Vagina (tissue), 2 donors: ENCODE measurements around the gene REC8. TPM values are rescaled to one million over a fixed set of nuclear protein-coding genes. Genes with fewer than 3 reads are reported as not detected.

Source experiments
- DNase-seq, 2 donors: peaks; one replicate each; pipeline ENCODE4 v3.0.0-alpha.2; 2017; ENCODE audit errors: extremely low spot score in 2 of 2
- H3K27ac ChIP-seq: fragments of 200-600 bp; sonication (generic); one replicate; pipeline ENCODE4 v1.5.1; 2019
- H3K27me3 ChIP-seq: fragments of 200-600 bp; sonication (generic); one replicate; pipeline ENCODE4 v1.5.1; 2019
- H3K36me3 ChIP-seq, 2 donors: fragments of 200-600 bp; sonication (generic); one replicate each; pipeline ENCODE4 v1.5.1; 2017 to 2019
- H3K4me1 ChIP-seq: fragments of 200-600 bp; sonication (generic); one replicate; pipeline ENCODE4 v1.5.1; 2019
- H3K4me3 ChIP-seq, 2 donors: fragments of 200-600 bp; sonication (generic); 1 replicate in 1 of 2; 2 replicates in 1 of 2; pipeline ENCODE4 v1.5.1; 2016 to 2019
- H3K9me3 ChIP-seq: fragments of 200-600 bp; sonication (generic); one replicate; pipeline ENCODE4 v1.5.1; 2019
- CTCF ChIP-seq, 3 experiments: fragments of 450-650 bp in 2 of 3; fragments of 200-600 bp in 1 of 3; sonication (generic) in 1 of 3; IDR thresholded peaks; one replicate each; pipeline ENCODE4 v1.5.1; 2017 to 2019; ENCODE audit warnings: antibody characterized with exemption in 3 of 3, mild to moderate bottlenecking in 2 of 3, moderate library complexity in 2 of 3
- POLR2A ChIP-seq, 2 donors: fragments of 450-650 bp; IDR thresholded peaks; one replicate each; pipeline ENCODE4 v1.6.1; 2017; ENCODE audit warnings: antibody characterized with exemption in 2 of 2, mild to moderate bottlenecking in 2 of 2, moderate library complexity in 2 of 2
- POLR2AphosphoS5 ChIP-seq, 2 donors: sonication (generic); formaldehyde crosslinking; IDR thresholded peaks; one replicate each; pipeline ENCODE4 v1.9.0; 2017; ENCODE audit warnings: antibody characterized with exemption in 2 of 2, mild to moderate bottlenecking in 2 of 2, low read depth in 1 of 2; ENCODE audit not compliant: insufficient read depth in 1 of 2
- intact Hi-C: fragments of 100-400 bp; cut with DNase I; formaldehyde crosslinking; loops from one replicate; pipeline ENCODE4 v1.15.1; 2023
- total RNA-seq: library from RNA; depleted of rRNA; stranded (reverse); fragments of >200 nt; gene quantifications from one replicate; pipeline ENCODE4 v1.2.3, GENCODE V29; 2016

REC8 gene
- total RNA-seq, 1 donor from 2014 or later, result 5.9 TPM

- peak overlapping the region in 1 of 2 donors; percentile 58 for H3K4me3 ChIP-seq
- TF ChIP-seq POLR2AphosphoS5 (IDR thresholded peaks at IDR 0.05; ENCODE audit: insufficient read depth in 1 of 2, low read depth in 1 of 2) (no peak), CTCF (IDR thresholded peaks at IDR 0.05) (no peak)
- intact Hi-C loops, result no loop called here
- no peaks in the 10 kb centered on the region for H3K9me3 ChIP-seq
- H3K36me3 ChIP-seq, result peaks cover 0 to 59% of the 10 kb centered on the region in 2 donors
- H3K27me3 ChIP-seq, result no peaks in the 10 kb centered on the region
- no peak for DNase-seq
- peaks cover 38% of the 10 kb centered on the region for H3K4me1 ChIP-seq
- H3K27ac ChIP-seq, result peak overlapping the region; percentile 95
Measured at GRCh38 chr14:24160499-24160849, 11.4 kb upstream of the REC8 start.

- Histone ChIP-seq H3K4me3 (peak within 1 kb of the TSS; percentile 58), H3K4me1 (peaks cover 38% of the 10 kb centered on the region), H3K27ac (peak within 1 kb of the TSS; percentile 95), H3K9me3 (no peaks in the 10 kb centered on the region), H3K36me3 (peaks cover 0 to 59% of the 10 kb centered on the region in 2 donors), H3K27me3 (no peaks in the 10 kb centered on the region)
- peak in 1 of 2 donors; percentile 97 for DNase-seq
- intact Hi-C loops, result no loop called here
- TF ChIP-seq POLR2A (IDR thresholded peaks at IDR 0.05) (peak in 1 of 2 donors; percentile 40), POLR2AphosphoS5 (IDR thresholded peaks at IDR 0.05; ENCODE audit: insufficient read depth in 1 of 2, low read depth in 1 of 2) (peak; percentile 91 to 98), CTCF (IDR thresholded peaks at IDR 0.05) (peak; percentile 82 to 98 (median 88))
Measured at GRCh38 chr14:24160850-24161804, 10.8 kb upstream of the REC8 start, which contains the start of gene IRF9. Gene IRF9 (plus strand): TSS chr14:24161265. CDS start chr14:24162145, 880 bp downstream.

- H3K9me3 ChIP-seq, result no peaks in the 10 kb centered on the region
- TF ChIP-seq CTCF (IDR thresholded peaks at IDR 0.05) (no peak), POLR2A (IDR thresholded peaks at IDR 0.05) (no peak)
- intact Hi-C loops, result no loop called here
- no peak for DNase-seq
- H3K36me3 ChIP-seq, result peaks cover 0 to 60% of the 10 kb centered on the region in 2 donors
- peak overlapping the region; percentile 95 for H3K27ac ChIP-seq
- no peaks in the 10 kb centered on the region for H3K27me3 ChIP-seq
- peak overlapping the region; percentile 58 for H3K4me3 ChIP-seq
- peaks cover 38% of the 10 kb centered on the region for H3K4me1 ChIP-seq
Measured at GRCh38 chr14:24162093-24162492, 9.8 kb upstream of the REC8 start.

- no peaks in the 10 kb centered on the region for H3K9me3 ChIP-seq
- H3K27me3 ChIP-seq, result no peaks in the 10 kb centered on the region
- H3K4me3 ChIP-seq, result no peak overlapping the region
- no peak overlapping the region for H3K27ac ChIP-seq
- H3K36me3 ChIP-seq, result peaks cover 0 to 51% of the 10 kb centered on the region in 2 donors
- intact Hi-C loops, result no loop called here
- peaks cover 38% of the 10 kb centered on the region for H3K4me1 ChIP-seq
- TF ChIP-seq POLR2AphosphoS5 (IDR thresholded peaks at IDR 0.05; ENCODE audit: insufficient read depth in 1 of 2, low read depth in 1 of 2), result no peak
- no peak for TF ChIP-seq CTCF (IDR thresholded peaks at IDR 0.05)
- TF ChIP-seq POLR2A (IDR thresholded peaks at IDR 0.05), result no peak
- no peak for DNase-seq
Measured at GRCh38 chr14:24164518-24164991, 7.3 kb upstream of the REC8 start.

GRCh38 chr14:24165785-24166184 is 6.1 kb upstream of the REC8 start:
- intact Hi-C loops, result no loop called here
- Histone ChIP-seq H3K27me3 (no peaks in the 10 kb centered on the region), H3K9me3 (no peaks in the 10 kb centered on the region), H3K4me1 (peaks cover 32% of the 10 kb centered on the region), H3K27ac (no peak overlapping the region), H3K4me3 (no peak overlapping the region), H3K36me3 (peaks cover 0 to 51% of the 10 kb centered on the region in 2 donors)
- no peak for DNase-seq
- TF ChIP-seq POLR2AphosphoS5 (IDR thresholded peaks at IDR 0.05; ENCODE audit: insufficient read depth in 1 of 2, low read depth in 1 of 2) (no peak), POLR2A (IDR thresholded peaks at IDR 0.05) (no peak), CTCF (IDR thresholded peaks at IDR 0.05) (no peak)
